GM23338 (cell line): ENCODE measurements around the gene OR5B3. TPM values are rescaled to one million over a fixed set of nuclear protein-coding genes. Genes with fewer than 3 reads are reported as not detected.

Source experiments
- ATAC-seq: fragments of 200-7000 bp; cut with Tn5 transposase; 3 replicates; pipeline ENCODE4 v1.9.1; 2020
- DNase-seq: peaks from one replicate; pipeline ENCODE4 v3.0.0-alpha.2; 2015; ENCODE audit warnings: low spot score
- H2AFZ ChIP-seq: fragments of 200-600 bp; sonication (generic); 2 replicates; pipeline ENCODE4 v1.8.0; 2016; ENCODE audit warnings: antibody characterized with exemption, mild to moderate bottlenecking, moderate library complexity
- H3F3A ChIP-seq: fragments of 200-600 bp; sonication (generic); replicated peaks from 2 replicates; pipeline ENCODE4 v1.8.0; 2017; ENCODE audit warnings: antibody characterized with exemption, mixed run types, low read depth
- H3K27ac ChIP-seq: fragments of 200-600 bp; sonication (generic); 2 replicates; pipeline ENCODE4 v1.6.1; 2016; ENCODE audit warnings: low read depth
- H3K27me3 ChIP-seq: fragments of 200-600 bp; sonication (generic); 2 replicates; pipeline ENCODE4 v1.8.0; 2016; ENCODE audit warnings: mild to moderate bottlenecking, mixed run types, moderate library complexity; ENCODE audit not compliant: insufficient read depth
- H3K36me3 ChIP-seq: fragments of 200-600 bp; sonication (generic); 2 replicates; pipeline ENCODE4 v1.8.0; 2016; ENCODE audit warnings: mild to moderate bottlenecking; ENCODE audit not compliant: insufficient read depth
- H3K4me1 ChIP-seq: fragments of 200-600 bp; sonication (generic); 2 replicates; pipeline ENCODE4 v1.8.0; 2016; ENCODE audit warnings: mild to moderate bottlenecking, moderate library complexity; ENCODE audit not compliant: insufficient read depth
- H3K4me2 ChIP-seq: fragments of 200-600 bp; sonication (generic); 2 replicates; pipeline ENCODE4 v1.7.1; 2017; ENCODE audit warnings: mixed run types
- H3K4me3 ChIP-seq: fragments of 200-600 bp; sonication (generic); 2 replicates; pipeline ENCODE4 v1.6.1; 2016; ENCODE audit warnings: mixed run types
- H3K79me2 ChIP-seq: fragments of 200-600 bp; sonication (generic); replicated peaks from 2 replicates; pipeline ENCODE4 v1.8.0; 2017; ENCODE audit warnings: mild to moderate bottlenecking; ENCODE audit not compliant: insufficient read depth
- H3K9me2 ChIP-seq: fragments of 200-600 bp; sonication (generic); 2 replicates; pipeline ENCODE4 v1.8.0; 2017; ENCODE audit not compliant: insufficient read depth
- H4K20me1 ChIP-seq: fragments of 200-600 bp; sonication (generic); replicated peaks from 2 replicates; pipeline ENCODE4 v1.8.0; 2017; ENCODE audit warnings: mild to moderate bottlenecking; ENCODE audit not compliant: insufficient read depth
- H3K27ac Mint-ChIP-seq: 2 replicates; pipeline ENCODE4 v1.8.0; 2020; ENCODE audit warnings: inconsistent platforms, mild to moderate bottlenecking, moderate library complexity, mixed read lengths
- H3K27me3 Mint-ChIP-seq: 3 replicates; pipeline ENCODE4 v1.8.0; 2022; ENCODE audit warnings: low read depth, mild to moderate bottlenecking, moderate library complexity, mixed read lengths, inconsistent platforms; ENCODE audit not compliant: insufficient read depth, poor library complexity
- H3K36me3 Mint-ChIP-seq: 3 replicates; pipeline ENCODE4 v1.8.0; 2021; ENCODE audit warnings: low read depth, mild to moderate bottlenecking, inconsistent platforms, moderate library complexity, mixed read lengths
- H3K4me1 Mint-ChIP-seq: 3 replicates; pipeline ENCODE4 v1.8.0; 2020; ENCODE audit warnings: mild to moderate bottlenecking, inconsistent platforms, mixed read lengths
- H3K4me3 Mint-ChIP-seq: 3 replicates; pipeline ENCODE4 v1.8.0; 2021; ENCODE audit warnings: moderate library complexity, mild to moderate bottlenecking, inconsistent platforms, mixed read lengths
- H3K9me3 Mint-ChIP-seq: 3 replicates; pipeline ENCODE4 v1.8.0; 2020; ENCODE audit warnings: moderate library complexity, mild to moderate bottlenecking, inconsistent platforms, mixed read lengths
- CREB1 ChIP-seq: fragments of 250-450 bp; sonication (Bioruptor Pico); IDR thresholded peaks from 2 replicates; pipeline ENCODE4 v1.5.0; 2020; ENCODE audit warnings: low read depth, mild to moderate bottlenecking, moderate library complexity
- CTCF ChIP-seq, 2 experiments: fragments of 200-600 bp in 1 of 2; sonication (generic) in 1 of 2; conservative IDR thresholded peaks; 2 replicates each; pipeline versions ENCODE4 v1.5.1 to v1.6.1; 2016 to 2017; ENCODE audit warnings: antibody characterized with exemption in 2 of 2, low read depth in 2 of 2, mild to moderate bottlenecking in 2 of 2, moderate library complexity in 1 of 2
- ETS1 ChIP-seq: IDR thresholded peaks from 2 replicates; pipeline ENCODE4 v1.6.1; 2016; ENCODE audit warnings: antibody characterized with exemption
- EZH2 ChIP-seq: fragments of 200-600 bp; sonication (generic); IDR thresholded peaks from one replicate; pipeline ENCODE4 v1.8.0; 2017; ENCODE audit warnings: antibody characterized with exemption, mild to moderate bottlenecking, low read depth; ENCODE audit not compliant: unreplicated experiment
- EZH2phosphoT487 ChIP-seq: fragments of 200-600 bp; sonication (generic); IDR thresholded peaks from one replicate; pipeline ENCODE4 v1.8.1; 2018; ENCODE audit warnings: antibody characterized with exemption; ENCODE audit not compliant: unreplicated experiment
- JUNB ChIP-seq: IDR thresholded peaks from one replicate; pipeline ENCODE4 v1.6.1; 2016; ENCODE audit warnings: antibody characterized with exemption; ENCODE audit not compliant: unreplicated experiment
- NANOG ChIP-seq: IDR thresholded peaks from 2 replicates; pipeline ENCODE4 v1.6.1; 2016; ENCODE audit warnings: antibody characterized with exemption, borderline replicate concordance
- POLR2AphosphoS5 ChIP-seq: IDR thresholded peaks from 2 replicates; pipeline ENCODE4 v1.6.1; 2016; ENCODE audit warnings: antibody characterized with exemption, low read depth
- STAT1 ChIP-seq: IDR thresholded peaks from one replicate; pipeline ENCODE4 v1.6.1; 2016; ENCODE audit warnings: antibody characterized with exemption; ENCODE audit not compliant: unreplicated experiment
- ZNF114 ChIP-seq: fragments of 250-450 bp; sonication (Bioruptor Pico); IDR thresholded peaks from 2 replicates; pipeline ENCODE4 v1.5.0; 2020; ENCODE audit warnings: mild to moderate bottlenecking, moderate library complexity
- ZNF331 ChIP-seq: fragments of 250-450 bp; sonication (Bioruptor Pico); IDR thresholded peaks from 2 replicates; pipeline ENCODE4 v1.5.0; 2020; ENCODE audit warnings: low read depth, mild to moderate bottlenecking, moderate library complexity
- polyA plus RNA-seq: library from polyadenylated mRNA; unstranded; fragments of >200 nt; fragmentation: Nextera tagmentation; extraction: Ambion mirVana; gene quantifications from 2 replicates; pipeline ENCODE4 v1.2.1, GENCODE V29; 2016
- total RNA-seq: library from RNA; depleted of rRNA; stranded (reverse); fragments of >200 nt; shearing (Covaris generic); gene quantifications from 2 replicates; pipeline ENCODE4 v1.2.3, GENCODE V29; 2014
- TF ChIP-seq, protein P1 (sequence below): IDR thresholded peaks from one replicate; pipeline ENCODE4 v1.6.1; 2018; ENCODE audit warnings: antibody characterized with exemption; ENCODE audit not compliant: unreplicated experiment

The OR5B3 gene
- total and polyA plus RNA-seq, 2 experiments from 2014 or later = not detected

- TF ChIP-seq, protein P1, sequence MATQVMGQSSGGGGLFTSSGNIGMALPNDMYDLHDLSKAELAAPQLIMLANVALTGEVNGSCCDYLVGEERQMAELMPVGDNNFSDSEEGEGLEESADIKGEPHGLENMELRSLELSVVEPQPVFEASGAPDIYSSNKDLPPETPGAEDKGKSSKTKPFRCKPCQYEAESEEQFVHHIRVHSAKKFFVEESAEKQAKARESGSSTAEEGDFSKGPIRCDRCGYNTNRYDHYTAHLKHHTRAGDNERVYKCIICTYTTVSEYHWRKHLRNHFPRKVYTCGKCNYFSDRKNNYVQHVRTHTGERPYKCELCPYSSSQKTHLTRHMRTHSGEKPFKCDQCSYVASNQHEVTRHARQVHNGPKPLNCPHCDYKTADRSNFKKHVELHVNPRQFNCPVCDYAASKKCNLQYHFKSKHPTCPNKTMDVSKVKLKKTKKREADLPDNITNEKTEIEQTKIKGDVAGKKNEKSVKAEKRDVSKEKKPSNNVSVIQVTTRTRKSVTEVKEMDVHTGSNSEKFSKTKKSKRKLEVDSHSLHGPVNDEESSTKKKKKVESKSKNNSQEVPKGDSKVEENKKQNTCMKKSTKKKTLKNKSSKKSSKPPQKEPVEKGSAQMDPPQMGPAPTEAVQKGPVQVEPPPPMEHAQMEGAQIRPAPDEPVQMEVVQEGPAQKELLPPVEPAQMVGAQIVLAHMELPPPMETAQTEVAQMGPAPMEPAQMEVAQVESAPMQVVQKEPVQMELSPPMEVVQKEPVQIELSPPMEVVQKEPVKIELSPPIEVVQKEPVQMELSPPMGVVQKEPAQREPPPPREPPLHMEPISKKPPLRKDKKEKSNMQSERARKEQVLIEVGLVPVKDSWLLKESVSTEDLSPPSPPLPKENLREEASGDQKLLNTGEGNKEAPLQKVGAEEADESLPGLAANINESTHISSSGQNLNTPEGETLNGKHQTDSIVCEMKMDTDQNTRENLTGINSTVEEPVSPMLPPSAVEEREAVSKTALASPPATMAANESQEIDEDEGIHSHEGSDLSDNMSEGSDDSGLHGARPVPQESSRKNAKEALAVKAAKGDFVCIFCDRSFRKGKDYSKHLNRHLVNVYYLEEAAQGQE = no peak
- no peak for TF ChIP-seq NANOG
Observed at GRCh38 chr11:58395581-58395980, 11.1 kb downstream of the OR5B3 start (continued).

GRCh38 chr11:58394195-58394594 lies 12.5 kb downstream of the OR5B3 start:
- peaks cover 2% of the 10 kb centered on the region; the same call in 1 of the 3 replicates for H3K36me3 Mint-ChIP-seq
- H3K9me3 Mint-ChIP-seq = peaks cover 16% of the 10 kb centered on the region
- H3K27ac Mint-ChIP-seq = no peak overlapping the region
- Histone ChIP-seq H3K4me1 (no peaks in the 10 kb centered on the region), H3K9me2 (no peaks in the 10 kb centered on the region), H3K27ac (no peak overlapping the region), H3K4me3 (no peak overlapping the region), H3K4me2 (no peak overlapping the region), H3K36me3 (no peaks in the 10 kb centered on the region), H2AFZ (no peak overlapping the region), H4K20me1 (no peaks in the 10 kb centered on the region), H3F3A (no peaks in the 10 kb centered on the region), H3K27me3 (no peaks in the 10 kb centered on the region), H3K79me2 (no peaks in the 10 kb centered on the region)
- no peaks in the 10 kb centered on the region for H3K4me1 Mint-ChIP-seq
- no peaks in the 10 kb centered on the region for H3K27me3 Mint-ChIP-seq
- ATAC-seq = no peak
- H3K4me3 Mint-ChIP-seq = no peak overlapping the region
- no peak for DNase-seq
- TF ChIP-seq ETS1 (no peak), POLR2AphosphoS5 (no peak), EZH2 (no peak), NANOG (no peak), EZH2phosphoT487 (no peak), ZNF114 (no peak), STAT1 (no peak), JUNB (no peak), CTCF (conservative IDR thresholded peaks at IDR 0.05; ENCODE audit: low read depth in 2 of 2) (no peak), CREB1 (CRISPR knock-in tag) (no peak), ZNF331 (CRISPR knock-in tag) (no peak)
- TF ChIP-seq, protein P1 = no peak
